KOPT-K1 (cell line): Measurements from ENCODE around the gene SLF2.

Source experiments
- H3K27ac ChIP-seq: fragments of 200-600 bp; sonication (generic); 2 replicates; pipeline ENCODE4 v1.5.1; 2016; ENCODE audit warnings: antibody characterized with exemption, mild to moderate bottlenecking, low read depth, low read length; ENCODE audit not compliant: poor library complexity, severe bottlenecking
- H3K36me3 ChIP-seq: fragments of 200-600 bp; sonication (generic); 2 replicates; pipeline ENCODE4 v1.5.1; 2017; ENCODE audit warnings: antibody characterized with exemption, mild to moderate bottlenecking, low read length, moderate library complexity; ENCODE audit not compliant: insufficient read depth
- H3K9me3 ChIP-seq: fragments of 200-600 bp; sonication (generic); 2 replicates; pipeline ENCODE4 v1.5.1; 2017; ENCODE audit warnings: antibody characterized with exemption, low read length, mild to moderate bottlenecking; ENCODE audit not compliant: insufficient read depth, poor library complexity, severe bottlenecking

The SLF2 gene

DNA sequence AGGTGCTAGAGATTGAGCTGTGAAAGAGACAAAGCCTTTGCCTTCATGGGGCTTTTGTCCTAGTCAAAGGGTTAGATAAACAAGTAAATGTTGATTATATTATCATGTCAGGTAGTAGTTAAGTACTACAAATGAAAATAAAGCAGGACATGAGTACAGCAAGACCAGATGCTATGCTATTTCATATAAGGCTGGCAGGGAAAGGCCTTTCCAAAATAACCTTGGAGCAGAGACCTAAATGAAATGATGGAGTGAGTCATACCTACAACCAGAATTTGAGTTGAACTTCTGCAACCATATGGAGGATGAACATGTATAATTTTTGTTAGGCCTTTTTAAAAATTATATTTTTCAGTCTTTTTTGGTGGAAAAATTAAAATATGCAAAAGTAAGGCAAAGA is 33.0 kb downstream of the SLF2 start:
- Histone ChIP-seq H3K9me3 (no peaks in the 10 kb centered on the region), H3K27ac (no peak overlapping the region), H3K36me3 (peaks cover 94% of the 10 kb centered on the region)

DNA sequence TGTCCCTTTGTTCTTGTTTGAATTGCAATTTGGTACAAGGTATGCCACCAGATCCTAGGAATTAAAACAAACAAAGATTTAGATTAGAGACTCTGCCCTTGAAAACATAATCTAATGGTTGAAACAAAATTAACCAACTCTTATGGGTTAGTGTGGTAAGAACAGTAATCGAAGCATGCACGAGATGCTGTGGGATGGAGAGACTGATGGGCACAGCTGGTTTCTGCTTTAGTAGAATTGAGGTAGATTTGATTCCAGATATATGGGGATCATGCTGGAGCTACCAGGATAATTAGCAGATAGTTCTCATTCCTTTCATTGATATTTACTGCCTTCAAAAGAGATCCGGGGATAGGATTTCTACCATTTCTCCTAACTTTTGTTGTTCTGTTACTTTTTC is 36.2 kb downstream of the SLF2 start:
- Histone ChIP-seq H3K36me3 (peaks cover 97% of the 10 kb centered on the region), H3K27ac (no peak overlapping the region), H3K9me3 (no peaks in the 10 kb centered on the region)

DNA sequence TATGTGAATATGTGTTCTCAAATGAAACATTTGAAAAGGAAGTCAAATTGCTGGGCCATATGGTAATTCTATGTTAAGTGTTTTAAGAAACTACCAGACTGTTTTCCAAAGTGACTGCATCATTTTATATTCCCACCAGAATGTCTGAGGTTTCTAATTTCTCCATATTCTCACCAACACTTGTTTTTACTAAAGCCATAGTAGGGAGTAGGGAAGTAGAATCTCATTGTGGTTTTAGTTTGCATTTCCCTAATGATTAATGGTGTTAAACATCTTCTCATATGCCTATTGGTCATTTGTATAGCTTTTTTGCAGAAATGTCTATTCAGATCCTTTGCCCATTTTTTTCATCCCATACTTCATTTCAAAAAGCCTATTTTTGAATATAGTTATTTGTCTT is 47.5 kb downstream of the SLF2 start:
- Histone ChIP-seq H3K9me3 (no peaks in the 10 kb centered on the region), H3K36me3 (peaks cover 97% of the 10 kb centered on the region), H3K27ac (no peak overlapping the region)

DNA sequence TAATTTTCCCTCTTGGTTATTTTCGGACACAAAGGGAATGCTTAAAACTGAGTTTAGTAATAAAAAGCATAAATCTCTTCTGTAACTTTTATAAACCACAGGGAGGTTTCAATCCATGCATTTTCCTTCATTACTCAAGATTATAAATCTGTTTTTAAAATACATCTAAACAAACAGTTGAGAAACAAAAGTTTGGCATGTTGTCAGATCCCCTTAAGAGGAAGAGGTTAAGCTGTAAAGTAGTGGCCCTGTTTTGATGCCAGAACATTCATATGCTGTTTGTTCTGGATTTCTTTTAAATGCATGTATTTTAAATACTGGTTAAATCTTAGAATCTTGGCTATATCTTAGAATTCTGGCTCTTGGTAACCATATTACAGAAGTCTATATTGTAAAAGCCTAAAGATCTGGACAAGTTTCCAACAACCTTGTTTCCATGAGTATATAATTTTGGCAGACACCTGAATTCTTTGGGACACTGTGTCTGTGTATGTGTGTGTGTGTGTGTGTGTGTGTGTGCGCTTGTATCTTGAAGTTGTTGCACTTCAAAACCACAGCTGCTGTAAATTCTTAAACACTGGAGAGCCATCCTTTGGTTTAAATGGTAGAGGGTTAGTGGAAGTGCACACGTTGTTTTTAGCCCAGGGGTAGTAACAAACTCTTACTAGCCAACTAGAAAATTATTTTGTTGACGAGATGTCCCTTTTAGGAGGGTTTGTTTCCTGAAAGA is 49.8 kb downstream of the SLF2 start:
- Histone ChIP-seq H3K36me3 (peaks cover 97% of the 10 kb centered on the region), H3K9me3 (no peaks in the 10 kb centered on the region), H3K27ac (no peak overlapping the region)

DNA sequence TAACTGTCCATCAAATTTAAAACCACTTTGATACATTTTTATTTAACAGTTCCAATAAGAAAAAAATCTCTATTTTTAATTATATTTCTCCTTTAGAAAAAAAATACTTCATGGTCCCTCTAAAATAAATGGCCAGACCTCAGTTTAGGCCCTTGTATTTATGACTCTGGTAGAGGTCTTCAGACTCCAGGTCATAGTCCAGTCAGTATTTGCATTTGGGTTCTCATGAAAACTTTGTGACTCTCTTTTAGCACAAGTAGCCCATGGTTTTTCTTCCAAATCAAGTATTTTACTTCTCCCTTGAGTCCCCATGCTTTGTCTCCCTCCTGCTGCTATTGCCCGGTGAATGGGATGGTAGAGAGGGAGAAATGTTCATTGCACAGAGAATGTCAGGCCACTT is 51.1 kb downstream of the SLF2 start:
- H3K9me3 ChIP-seq: no peaks in the 10 kb centered on the region
- no peak overlapping the region for H3K27ac ChIP-seq
- peaks cover 85% of the 10 kb centered on the region for H3K36me3 ChIP-seq

DNA sequence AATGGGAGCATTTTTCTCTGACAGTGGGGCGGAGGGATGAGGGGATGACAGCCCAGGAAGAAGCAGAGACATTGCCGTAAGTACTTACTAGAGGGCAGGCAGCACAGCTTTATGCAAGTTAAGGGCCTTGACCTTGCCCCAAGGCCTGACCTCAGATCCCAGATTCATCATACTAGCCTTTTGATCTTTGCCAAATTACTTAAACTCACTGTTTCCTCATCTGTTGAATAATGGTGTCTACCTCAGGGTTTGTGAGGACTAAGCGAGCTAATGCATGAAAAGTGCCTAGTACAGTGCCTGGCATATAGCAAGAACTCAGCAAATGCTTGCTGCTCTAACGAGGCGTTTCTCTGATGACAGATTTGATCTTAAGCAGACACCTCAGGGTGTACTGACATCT is 53.1 kb downstream of the SLF2 start:
- Histone ChIP-seq H3K27ac (no peak overlapping the region), H3K36me3 (peaks cover 65% of the 10 kb centered on the region), H3K9me3 (no peaks in the 10 kb centered on the region)

DNA sequence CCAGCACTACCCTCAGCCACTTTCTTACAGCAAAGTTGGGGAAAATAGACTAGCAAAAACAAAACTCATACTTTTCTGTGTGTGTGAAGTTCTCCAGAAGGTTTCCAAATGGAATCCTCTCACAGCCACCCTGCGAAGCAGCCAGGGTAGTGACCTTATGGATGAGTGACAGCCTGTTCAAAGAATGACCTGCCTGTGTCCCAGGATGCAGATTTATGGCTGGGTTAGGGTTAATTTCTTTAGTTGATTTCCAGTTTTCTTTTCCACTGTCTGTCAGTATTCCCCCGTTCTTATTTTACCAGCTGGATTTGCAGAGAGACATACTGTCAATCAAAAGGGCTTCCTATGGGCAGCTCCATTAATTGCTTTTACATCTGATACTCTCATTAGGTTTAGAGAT is 54.1 kb downstream of the SLF2 start:
- Histone ChIP-seq H3K9me3 (no peaks in the 10 kb centered on the region), H3K36me3 (peaks cover 55% of the 10 kb centered on the region), H3K27ac (no peak overlapping the region)

DNA sequence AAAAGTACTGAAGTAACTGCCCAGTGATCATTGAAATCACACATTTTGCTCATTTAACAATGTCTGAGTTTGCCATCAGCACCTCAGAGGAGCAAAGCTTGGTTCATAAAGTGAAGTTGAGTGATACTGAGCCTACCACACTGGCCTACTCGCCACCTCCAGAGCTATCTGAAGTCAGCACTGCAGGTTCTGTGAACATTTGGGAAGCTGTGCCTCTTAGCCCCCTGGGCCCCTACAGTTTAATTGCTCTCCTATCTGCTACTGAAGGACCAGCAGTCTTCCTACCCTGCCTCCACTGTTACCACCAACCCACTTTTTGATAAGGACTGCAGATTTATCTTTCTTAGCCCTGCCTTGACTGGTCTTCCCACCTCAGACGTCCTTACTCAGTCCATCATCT is 54.6 kb downstream of the SLF2 start:
- H3K36me3 ChIP-seq: peaks cover 50% of the 10 kb centered on the region
- H3K27ac ChIP-seq: no peak overlapping the region
- no peaks in the 10 kb centered on the region for H3K9me3 ChIP-seq

DNA sequence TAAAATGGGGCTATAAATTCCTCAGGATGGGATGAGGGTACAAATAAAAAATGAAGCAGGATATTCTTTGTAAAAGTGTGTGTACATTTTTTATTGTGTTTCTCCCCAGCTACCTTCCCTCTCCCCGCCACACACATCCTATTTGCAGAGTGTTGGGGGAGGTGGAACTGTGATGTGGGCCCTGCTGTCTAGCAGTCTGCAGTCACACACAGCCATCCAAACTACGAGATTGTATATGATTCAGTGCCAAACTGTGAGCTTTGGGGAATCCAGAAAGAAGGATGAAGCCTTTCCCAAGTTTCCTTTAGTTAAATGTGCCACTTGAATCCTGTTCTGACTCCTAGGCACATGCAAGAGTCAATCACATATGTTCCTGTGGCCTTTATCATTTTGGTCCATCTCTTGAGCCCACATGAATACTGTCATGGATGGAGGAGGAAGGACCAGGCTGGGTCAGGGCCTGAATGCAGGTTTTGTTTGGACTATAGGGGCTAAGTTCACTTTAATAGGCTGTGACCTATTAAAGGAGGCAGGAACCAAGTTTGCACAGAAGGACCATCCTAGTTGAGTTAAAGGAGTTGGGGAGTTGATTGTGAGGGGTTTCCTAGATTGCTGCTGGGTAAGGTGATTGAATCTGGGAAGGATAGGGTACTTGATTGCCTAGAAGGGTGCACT is 55.4 kb downstream of the SLF2 start:
- peaks cover 42% of the 10 kb centered on the region for H3K36me3 ChIP-seq
- no peaks in the 10 kb centered on the region for H3K9me3 ChIP-seq
- no peak overlapping the region for H3K27ac ChIP-seq

DNA sequence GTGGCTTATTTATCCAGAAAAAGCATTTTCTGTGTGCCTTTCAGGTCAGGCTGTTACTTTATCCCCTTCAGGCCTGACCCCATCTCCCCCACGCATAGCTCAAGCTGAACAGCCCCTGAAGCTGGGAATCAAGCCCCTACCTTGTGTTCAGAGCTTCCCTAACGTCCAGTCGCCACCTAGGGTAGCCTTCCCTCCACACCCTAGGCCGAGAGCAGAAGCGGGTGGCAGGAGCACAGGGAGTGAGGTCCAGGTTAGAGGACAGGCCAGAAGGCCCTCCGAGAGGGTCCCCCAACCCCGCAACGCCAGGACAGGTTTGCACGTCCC is 56.1 kb downstream of the SLF2 start:
- no peak overlapping the region for H3K27ac ChIP-seq
- no peaks in the 10 kb centered on the region for H3K9me3 ChIP-seq
- H3K36me3 ChIP-seq: peaks cover 35% of the 10 kb centered on the region

DNA sequence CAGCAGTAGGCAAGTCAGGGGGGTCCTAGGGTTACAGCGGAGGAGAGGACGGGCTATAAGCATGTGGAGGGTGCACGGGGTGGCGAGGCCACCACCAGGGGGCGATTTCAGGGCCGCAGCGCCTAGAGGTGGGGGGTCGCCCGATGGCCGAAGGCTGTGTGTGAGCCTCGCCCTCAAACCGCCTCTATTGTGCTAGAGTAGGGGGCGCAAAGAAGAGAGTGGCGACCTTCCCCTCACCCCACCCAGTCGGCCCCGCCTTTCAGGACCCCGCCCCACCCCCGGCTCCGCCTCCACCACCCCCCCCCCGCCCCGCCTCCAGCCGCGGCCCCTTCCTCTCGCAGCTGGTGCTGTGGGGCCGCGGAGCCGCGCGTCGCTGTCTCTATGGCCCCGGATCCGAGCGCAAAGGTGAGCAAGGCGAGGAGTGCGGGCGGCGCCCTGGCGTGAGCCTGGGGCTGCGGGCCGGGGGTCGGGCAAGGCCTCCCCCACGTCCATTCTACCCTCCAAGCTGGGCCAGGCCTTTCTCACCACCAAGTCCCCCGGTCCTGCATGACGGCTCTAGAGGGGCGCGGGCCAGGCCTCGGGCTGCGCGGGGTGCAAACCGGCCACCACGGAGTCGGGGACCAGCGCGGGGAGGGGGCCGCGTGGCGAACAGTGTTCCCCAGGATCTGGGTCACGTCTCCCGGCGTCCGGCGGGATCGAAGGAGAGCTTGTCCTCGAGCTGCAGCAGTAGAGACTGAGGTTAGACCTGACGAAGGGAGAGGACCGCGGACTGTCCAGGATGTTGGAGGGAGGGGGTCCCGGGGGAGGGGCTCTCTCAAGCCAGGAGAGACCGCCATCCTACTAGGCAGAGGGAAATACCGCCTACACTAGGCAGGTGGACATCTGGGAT is 56.7 kb downstream of the SLF2 start, which contains the start of gene SEMA4G:
TSS of gene SEMA4G (plus strand) at position 318 of the 889 bp plus-strand sequence. CDS start 3,409 bp downstream, outside the sequence.
- Histone ChIP-seq H3K27ac (no peak within 1 kb of the TSS), H3K9me3 (no peaks in the 10 kb centered on the region), H3K36me3 (peaks cover 29% of the 10 kb centered on the region)

DNA sequence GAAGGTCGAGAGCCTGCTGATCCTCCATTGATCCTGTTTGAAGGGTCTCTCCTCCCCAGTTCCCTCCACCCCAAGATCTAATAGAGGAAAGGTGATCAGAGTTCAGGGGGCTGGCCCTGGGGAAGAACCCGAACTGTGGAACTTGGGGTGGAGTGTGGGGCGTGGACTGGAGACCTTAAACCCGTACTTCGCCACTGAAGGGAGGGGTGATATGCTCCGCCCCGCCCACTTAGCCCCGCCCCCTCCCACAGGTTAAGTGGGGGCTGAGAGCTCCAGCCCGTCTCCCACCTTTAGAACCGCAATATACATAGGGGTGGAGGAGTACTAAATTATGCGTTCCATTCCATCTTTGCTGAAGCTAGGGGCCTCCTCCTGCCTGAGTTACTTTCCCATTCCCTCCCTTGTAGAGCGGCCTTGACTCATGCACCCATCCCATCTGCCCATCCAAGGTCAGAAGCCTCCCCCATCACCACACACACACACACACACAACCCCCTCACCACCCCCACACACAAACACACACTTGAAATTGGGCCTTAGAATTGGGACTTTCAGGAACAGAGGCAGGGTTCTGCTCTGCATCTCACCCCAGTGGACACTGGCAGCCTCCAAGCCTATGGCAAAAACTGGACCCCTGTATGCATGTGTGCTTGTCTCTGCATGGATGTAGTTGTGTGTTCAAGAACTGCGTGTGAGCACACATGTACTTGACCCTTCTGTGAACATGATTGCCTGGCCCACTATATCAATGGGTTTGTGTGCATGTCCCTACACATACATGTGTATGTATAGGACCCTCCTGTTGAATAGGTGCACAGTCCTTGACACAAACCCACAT is 57.5 kb downstream of the SLF2 start:
- Histone ChIP-seq H3K27ac (no peak overlapping the region), H3K36me3 (peaks cover 22% of the 10 kb centered on the region), H3K9me3 (no peaks in the 10 kb centered on the region)

DNA sequence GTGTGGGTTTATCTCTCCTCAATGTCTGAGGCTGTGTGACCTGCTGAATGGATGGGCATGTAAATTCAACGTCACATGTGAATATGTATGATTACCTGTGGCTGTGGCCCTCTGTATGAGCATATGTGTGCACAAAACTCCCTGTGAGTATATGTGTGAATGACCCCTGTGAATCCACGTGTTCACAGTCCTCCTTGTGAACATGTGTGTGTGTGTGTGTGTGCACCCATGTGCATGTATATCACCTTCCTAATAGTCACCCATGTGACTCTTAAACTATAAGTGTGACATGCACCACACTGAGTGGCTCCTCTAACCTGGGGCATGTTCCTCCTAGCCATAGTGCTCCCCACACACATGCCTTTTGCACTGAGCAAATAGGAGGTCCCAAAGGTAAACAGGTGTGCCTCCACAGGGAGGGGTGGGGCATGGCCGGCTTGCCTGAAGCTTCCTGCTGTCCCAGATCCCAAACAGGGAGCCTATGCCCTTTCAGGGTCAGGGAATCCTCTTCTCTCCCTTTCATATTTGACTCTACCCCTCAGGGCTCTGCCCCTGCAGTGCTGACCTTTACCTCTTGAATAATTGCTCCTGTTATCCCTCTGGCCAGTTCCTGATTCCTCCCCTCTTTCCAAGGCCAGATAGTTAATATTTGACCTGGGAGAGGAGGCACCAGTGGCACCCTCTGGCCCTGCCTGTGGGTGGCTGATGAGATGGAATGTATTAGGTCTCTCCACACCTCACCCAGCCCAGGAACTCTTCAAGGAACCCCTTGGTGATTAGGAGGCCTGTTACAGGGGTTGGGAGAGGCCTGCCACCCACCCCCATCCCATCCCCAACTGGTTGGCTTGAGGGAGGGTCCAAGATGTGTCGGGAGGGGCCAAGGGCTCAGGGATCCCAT is 58.4 kb downstream of the SLF2 start:
- no peaks in the 10 kb centered on the region for H3K9me3 ChIP-seq
- no peak overlapping the region for H3K27ac ChIP-seq
- peaks cover 13% of the 10 kb centered on the region for H3K36me3 ChIP-seq
